Motor neuron (in vitro differentiated cells): ENCODE measurements around the gene TPSAB1. TPM values are rescaled to one million over a fixed set of nuclear protein-coding genes. Genes with fewer than 3 reads are reported as not detected.
A peak's percentile ranks its signal among the peaks of the same experiment; 100 is the strongest.

ENCODE experiments used
- ATAC-seq, 8 experiments: fragments of 200-7000 bp; cut with Tn5 transposase; replicated peaks in 6 of 8; 2 replicates each; pipeline ENCODE4 v1.8.0; 2021; ENCODE audit warnings: mild to moderate bottlenecking in 8 of 8, moderate library complexity in 8 of 8
- H3K27ac ChIP-seq, 2 donors: fragments of 250-450 bp; sonication (Bioruptor Pico); 2 replicates each; pipeline ENCODE4 v1.9.0; 2021; ENCODE audit warnings: antibody characterized with exemption in 2 of 2, mild to moderate bottlenecking in 2 of 2, moderate library complexity in 1 of 2
- H3K4me1 ChIP-seq, 2 donors: fragments of 250-450 bp; sonication (Bioruptor Pico); replicated peaks in 1 of 2; 2 replicates each; pipeline ENCODE4 v1.6.1; 2021; ENCODE audit warnings: antibody characterized with exemption in 2 of 2, mild to moderate bottlenecking in 2 of 2, moderate library complexity in 1 of 2
- H3K4me3 ChIP-seq, 5 donors: fragments of 250-450 bp; sonication (Bioruptor Pico); 2 replicates each; pipeline ENCODE4 v1.9.0; 2021; ENCODE audit warnings: antibody characterized with exemption in 5 of 5, mild to moderate bottlenecking in 5 of 5, moderate library complexity in 4 of 5
- WGBS, 10 experiments: fragments of 450-650 bp; shearing (Covaris generic); methylation state at CpG; one replicate each; pipeline ENCODE4 v1.0.0; 2022; 5-methylcytosine and 5-hydroxymethylcytosine counted together
- in situ Hi-C, 9 experiments: fragments of 400-800 bp; cut with MboI; loops; one replicate each; pipeline ENCODE4 v1.15.0; 2021; ENCODE audit warnings: low sequenced_read_pairs in 9 of 9, low pct_unique_long_range_greater_than_20kb in 2 of 9; ENCODE audit not compliant: unreplicated experiment in 9 of 9
- total RNA-seq, 8 experiments: library from RNA; unstranded; fragments of 300-600 nt; gene quantifications; 2 replicates each; pipeline versions ENCODE4 v1.2.3 to v1.2.4, GENCODE V29; 2022

The TPSAB1 gene
- total RNA-seq, 8 experiments from 2014 or later: 0.31 to 0.81 (median 0.46) TPM; not detected in 4

DNA sequence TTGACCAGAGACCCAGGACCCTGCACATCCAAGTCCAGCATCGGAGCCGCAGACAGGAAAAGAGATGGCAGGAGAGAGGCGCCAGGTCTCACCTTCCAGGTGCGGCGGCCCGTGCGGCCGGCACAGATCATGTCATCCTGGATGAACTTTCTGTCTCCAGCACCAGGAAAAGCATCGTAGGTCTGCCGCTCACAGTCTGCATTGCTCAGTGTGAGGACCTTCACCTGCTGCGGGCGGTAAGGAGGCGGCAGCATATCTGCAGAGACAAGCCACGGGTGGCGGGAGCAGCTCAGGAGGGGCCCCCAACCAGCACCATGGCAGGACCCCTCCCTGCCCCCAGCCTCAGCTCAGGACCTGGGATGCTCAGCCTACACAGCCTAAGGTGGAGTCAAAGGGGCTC lies 33.3 kb downstream of the TPSAB1 start:
- WGBS, 10 experiments: 40 to 86% (median 75%) methylated on average over 1 to 4 of the region's 15 CpGs; no CpG with 5 or more reads in 6 of the 10 experiments
- in situ Hi-C loops: no loop called here
- Histone ChIP-seq H3K27ac (no peak overlapping the region), H3K4me1 (peaks cover 0 to 14% of the 10 kb centered on the region in 2 donors), H3K4me3 (no peak overlapping the region)
- no peak for ATAC-seq

DNA sequence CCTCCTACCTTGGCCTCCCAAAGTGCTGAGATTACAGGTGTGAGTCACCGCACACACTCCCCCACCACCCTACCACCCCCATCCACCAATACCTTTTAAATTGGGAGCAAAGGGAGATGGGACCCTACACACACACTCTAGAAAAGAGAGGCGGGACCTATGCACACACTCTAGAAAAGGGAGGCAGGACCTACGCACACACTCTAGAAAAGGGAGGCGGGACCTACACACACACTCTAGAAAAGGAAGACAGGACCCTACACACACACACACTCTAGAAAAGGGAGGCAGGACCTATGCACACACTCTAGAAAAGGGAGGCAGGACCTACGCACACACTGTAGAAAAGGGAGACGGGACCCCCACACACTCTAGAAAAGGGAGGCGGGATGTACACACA lies 34.3 kb downstream of the TPSAB1 start:
- 82 to 100% methylated on average over 1 to 2 of the region's 7 CpGs; no CpG with 5 or more reads in 8 of the 10 experiments for whole genome bisulfite sequencing, 10 experiments
- no peak for ATAC-seq
- in situ Hi-C loops: no loop called here
- H3K4me3 ChIP-seq: no peak overlapping the region
- peaks cover 0 to 17% of the 10 kb centered on the region in 2 donors for H3K4me1 ChIP-seq
- H3K27ac ChIP-seq: no peak overlapping the region

DNA sequence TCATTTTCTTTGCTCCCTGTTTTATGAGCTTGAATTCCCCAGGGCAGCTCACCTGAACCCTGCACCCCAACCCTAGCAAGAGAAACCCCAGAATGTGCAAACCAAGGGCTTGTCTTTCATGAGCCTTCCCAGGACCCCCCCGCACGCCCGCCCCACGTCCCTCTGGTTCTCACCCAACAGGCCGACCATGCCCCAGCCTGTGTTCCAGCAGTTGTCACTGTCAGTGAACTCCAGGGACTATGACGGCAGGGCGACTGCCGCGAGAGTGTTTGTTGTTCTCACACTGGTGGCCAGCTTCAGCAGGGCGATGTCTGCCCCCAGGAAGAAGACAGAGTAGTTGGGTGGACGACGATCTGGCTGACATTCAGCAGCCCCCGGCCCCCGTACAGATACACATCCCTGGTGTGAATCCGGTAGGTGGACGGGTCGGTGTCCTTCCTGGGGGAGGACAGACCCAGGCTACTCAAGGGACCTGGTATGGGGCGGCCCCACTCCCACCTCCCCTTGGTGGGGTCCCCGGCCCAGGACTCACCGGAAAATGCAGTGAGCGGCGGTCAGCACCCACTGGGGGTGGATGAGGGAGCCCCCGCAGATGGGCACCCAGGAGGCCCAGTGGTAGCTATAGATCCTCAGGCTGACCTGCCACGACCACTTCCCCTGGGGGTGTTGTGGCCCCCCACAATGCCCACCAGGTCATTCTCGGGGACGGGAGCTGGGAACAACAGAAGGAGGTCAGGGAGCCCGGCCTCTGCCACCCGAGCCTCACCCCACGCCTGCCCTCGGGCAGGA lies 35.5 kb downstream of the TPSAB1 start:
- Histone ChIP-seq H3K4me3 (no peak overlapping the region), H3K27ac (no peak overlapping the region), H3K4me1 (peaks cover 0 to 17% of the 10 kb centered on the region in 2 donors)
- no peak for ATAC-seq
- in situ Hi-C loops: no loop called here
- 41 to 65% (median 60%) methylated on average over 3 to 5 of the region's 30 CpGs; no CpG with 5 or more reads in 7 of the 10 experiments for WGBS, 10 experiments

DNA sequence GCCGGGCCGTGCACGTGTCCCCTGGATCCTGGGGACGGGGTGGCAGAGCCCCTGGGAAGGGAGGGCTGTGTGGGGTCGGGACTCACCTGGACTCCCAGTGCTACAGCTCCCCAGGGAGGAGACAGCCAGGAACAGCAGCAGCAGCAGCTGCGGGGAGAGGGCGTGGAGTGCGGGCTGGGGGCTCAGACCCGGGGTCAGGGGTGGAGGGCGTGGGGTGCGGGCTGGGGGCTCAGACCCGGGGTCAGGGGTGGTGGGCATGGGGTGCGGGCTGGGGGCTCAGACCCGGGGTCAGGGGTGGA lies 36.0 kb downstream of the TPSAB1 start:
- ATAC-seq: no peak
- H3K27ac ChIP-seq: no peak overlapping the region
- WGBS, 10 experiments: no CpG with 5 or more reads among the region's 14 CpGs
- in situ Hi-C loops: no loop called here
- no peak overlapping the region for H3K4me3 ChIP-seq
- H3K4me1 ChIP-seq: peaks cover 0 to 17% of the 10 kb centered on the region in 2 donors

DNA sequence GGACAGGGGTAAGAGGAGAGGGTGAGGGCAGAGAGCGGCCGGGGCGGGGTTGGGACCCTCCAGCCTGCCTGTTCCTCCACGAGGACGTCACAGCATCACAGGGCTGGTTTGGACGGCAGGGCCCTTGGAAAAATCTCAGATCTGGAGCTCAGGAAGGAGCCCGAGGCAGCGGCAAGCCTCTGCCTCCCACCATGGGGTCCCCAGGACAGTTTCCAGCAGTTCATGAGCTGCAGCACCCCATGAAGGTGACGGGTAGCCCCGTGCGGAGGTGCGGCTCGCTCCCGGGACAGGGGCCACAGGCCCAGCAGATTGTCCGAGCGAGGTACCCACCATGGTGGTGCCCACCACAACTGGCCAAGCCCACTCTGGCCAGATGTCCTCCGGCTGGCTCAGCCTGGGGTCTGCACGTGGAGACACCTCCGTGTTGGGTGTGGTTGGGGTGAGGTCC lies 36.7 kb downstream of the TPSAB1 start:
- no peak for ATAC-seq
- in situ Hi-C loops: no loop called here
- no peak overlapping the region for H3K27ac ChIP-seq
- no peak overlapping the region for H3K4me3 ChIP-seq
- H3K4me1 ChIP-seq: peaks cover 0 to 15% of the 10 kb centered on the region in 2 donors
- 58 to 96% methylated on average over 3 to 4 of the region's 19 CpGs; no CpG with 5 or more reads in 8 of the 10 experiments for WGBS, 10 experiments

DNA sequence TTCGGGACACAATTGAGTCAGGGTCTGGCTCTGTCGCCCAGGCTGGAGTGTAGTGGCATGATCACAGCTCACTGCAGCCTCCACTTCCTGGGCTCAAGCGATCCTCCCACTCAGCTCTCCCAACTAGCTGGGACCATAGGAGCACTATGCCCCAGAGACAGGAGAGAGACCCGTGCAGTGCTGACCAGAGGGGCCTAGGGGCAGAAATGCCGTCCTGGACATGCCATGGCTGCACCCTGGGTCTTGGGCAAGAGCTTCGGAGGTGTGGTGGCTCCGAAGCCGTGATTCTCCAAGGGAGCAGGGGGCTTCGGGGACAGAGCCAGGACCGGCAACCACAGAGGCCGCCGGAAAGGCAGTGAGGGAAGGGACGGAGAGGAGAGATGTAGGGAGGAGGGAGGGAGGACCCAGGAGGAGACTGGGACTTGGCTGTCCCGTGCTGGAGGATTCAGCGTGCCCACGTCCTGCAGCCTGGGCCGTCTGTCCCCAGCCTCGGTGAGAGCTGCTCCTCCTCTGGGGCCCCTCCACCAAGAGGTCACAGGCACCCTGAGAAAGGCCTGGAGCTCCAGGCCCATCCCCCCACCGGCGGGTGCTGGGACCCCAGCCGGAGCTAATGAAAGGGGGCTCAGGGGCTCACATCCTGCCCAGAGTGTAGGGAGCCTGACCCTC lies 37.2 kb downstream of the TPSAB1 start:
- WGBS, 10 experiments: 50 to 70% methylated on average over 2 to 4 of the region's 21 CpGs; no CpG with 5 or more reads in 8 of the 10 experiments
- in situ Hi-C loops: no loop called here
- H3K4me3 ChIP-seq: no peak overlapping the region
- peak in 2 of 8 experiments; percentile 13 to 14 for ATAC-seq
- H3K27ac ChIP-seq: no peak overlapping the region
- H3K4me1 ChIP-seq: peaks cover 0 to 12% of the 10 kb centered on the region in 2 donors

DNA sequence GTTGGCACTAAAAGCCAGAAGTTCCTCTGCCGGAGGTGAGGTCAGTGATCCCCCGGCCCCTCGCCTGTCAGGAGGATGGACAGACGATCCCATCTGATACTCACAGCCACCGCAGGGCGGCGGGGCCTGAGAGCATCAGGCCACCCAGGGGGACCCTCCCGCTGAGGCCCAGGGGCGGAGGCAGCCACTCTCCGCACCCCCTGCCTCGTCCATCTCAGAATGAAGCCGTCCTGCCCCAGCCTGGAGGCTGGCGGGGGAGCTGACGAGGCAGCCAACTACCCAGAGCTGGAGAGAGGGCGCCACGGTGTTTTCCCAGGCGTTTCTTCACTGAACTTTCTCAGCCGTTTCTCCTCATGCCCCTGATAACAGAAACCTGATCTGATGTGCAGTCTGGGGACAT lies 38.0 kb downstream of the TPSAB1 start:
- no peak overlapping the region for H3K4me3 ChIP-seq
- ATAC-seq: peak; percentile 22 to 69 (median 39)
- 10 to 35% methylated on average over 4 to 7 of the region's 18 CpGs; no CpG with 5 or more reads in 8 of the 10 experiments for WGBS, 10 experiments
- H3K27ac ChIP-seq: no peak overlapping the region
- in situ Hi-C loops: no loop called here
- peaks cover 0 to 12% of the 10 kb centered on the region in 2 donors for H3K4me1 ChIP-seq

DNA sequence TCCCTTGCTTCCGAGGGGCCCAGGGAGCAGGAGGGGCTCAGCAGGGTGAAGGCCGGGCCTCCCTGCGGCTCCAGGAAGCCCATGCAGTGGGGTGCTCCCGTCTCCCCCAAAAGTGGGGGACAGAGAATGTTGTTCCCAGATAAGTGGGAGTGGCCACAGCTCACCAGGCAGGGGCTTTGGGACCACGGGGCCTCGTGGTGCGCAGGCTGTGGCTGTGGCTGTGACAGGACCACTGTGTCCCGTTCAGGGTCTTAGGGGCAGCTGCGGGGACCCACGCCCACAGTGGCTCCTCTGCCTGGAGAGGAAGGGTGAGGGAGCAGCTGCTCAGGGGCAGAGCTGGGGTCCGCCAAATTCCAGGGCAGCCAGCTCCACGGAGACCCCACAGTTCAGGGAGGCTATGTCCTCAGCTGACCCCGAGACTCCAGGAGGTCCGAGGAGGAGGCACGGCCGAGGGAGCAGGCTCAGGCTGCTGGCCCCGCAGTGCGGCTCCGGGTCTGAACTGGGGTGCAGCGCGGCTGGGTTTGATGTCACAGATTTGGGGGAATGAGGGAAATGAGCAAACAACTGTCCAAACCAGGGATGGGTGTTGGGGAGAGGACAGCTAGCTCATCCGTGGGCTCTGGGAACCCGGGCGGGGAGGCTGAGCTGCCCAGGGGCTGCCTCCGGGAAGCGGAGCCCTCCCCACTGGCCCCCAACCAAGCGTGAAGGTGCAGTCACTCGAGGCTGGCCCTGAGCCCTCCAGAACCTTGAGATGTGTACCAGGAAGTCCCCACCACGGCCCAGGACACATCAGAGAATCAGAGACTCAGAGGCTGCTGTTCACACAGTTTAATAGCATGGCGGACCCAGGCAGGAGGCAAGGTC lies 38.8 kb downstream of the TPSAB1 start:
- ATAC-seq: no peak
- H3K27ac ChIP-seq: no peak overlapping the region
- H3K4me1 ChIP-seq: peaks cover 0 to 12% of the 10 kb centered on the region in 2 donors
- H3K4me3 ChIP-seq: no peak overlapping the region
- in situ Hi-C loops: no loop called here
- 12 to 100% (median 95%) methylated on average over 3 of the region's 30 CpGs; no CpG with 5 or more reads in 7 of the 10 experiments for WGBS, 10 experiments

DNA sequence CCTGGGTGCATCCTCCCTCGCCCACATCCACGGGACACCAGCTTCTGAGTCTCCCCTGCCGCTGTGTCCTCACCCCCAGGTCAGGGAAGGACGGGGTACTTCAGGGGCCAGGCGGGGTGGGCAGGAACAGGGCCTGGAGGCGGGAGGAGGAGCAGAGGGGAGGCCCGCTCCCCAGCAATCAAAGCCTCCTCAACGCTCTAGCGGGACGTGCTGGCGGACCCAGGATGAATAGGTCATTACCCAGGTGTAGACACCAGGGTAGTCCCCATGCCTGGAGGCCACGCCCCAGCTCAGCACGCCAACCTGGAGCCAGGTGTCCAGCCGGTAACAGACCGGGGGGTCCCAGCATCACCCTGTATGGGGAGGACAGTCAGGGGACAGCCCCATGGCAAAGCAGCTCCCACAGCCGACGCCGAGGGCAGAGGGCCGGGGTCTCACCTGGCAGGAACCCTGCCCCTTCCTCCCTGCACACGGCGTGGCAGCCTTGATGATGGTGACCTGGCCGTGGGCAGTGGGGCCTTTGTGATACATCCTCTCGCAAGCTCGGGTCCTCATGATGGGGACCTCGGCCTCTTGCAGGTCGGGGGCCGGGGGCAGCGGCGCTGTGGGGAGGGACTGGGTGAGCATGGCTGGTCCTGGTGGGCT lies 39.6 kb downstream of the TPSAB1 start:
- peak in 1 of 8 experiments; percentile 2 for ATAC-seq
- Histone ChIP-seq H3K4me1 (peaks cover 0 to 12% of the 10 kb centered on the region in 2 donors), H3K27ac (no peak overlapping the region), H3K4me3 (no peak overlapping the region)
- in situ Hi-C loops: no loop called here
- WGBS, 10 experiments: 0 to 80% methylated on average over 1 to 2 of the region's 29 CpGs; no CpG with 5 or more reads in 8 of the 10 experiments

DNA sequence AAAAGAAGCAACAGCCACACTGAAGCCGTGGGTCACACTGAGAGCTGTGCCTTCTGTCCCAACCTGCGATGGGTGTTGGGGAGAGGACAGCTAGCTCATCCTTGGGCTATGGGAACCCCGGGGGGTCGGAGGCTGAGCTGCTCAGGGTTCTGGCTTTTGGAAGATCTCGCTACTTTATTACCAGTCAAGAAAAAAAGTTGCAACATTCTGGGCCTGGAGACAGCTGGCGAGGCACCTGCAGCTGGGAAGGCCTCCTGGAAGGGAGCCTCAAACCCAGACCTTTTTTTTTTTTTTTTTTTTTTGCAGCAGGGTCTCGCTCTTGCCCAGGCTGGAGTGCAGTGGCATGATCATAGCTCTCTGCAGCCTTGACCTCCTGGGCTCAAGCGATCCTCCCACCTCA lies 40.3 kb downstream of the TPSAB1 start:
- peaks cover 0 to 12% of the 10 kb centered on the region in 2 donors for H3K4me1 ChIP-seq
- no peak overlapping the region for H3K4me3 ChIP-seq
- no peak overlapping the region for H3K27ac ChIP-seq
- no peak for ATAC-seq
- 40 to 100% (median 60%) methylated on average over 1 to 6 of the region's 8 CpGs; no CpG with 5 or more reads in 3 of the 10 experiments for WGBS, 10 experiments
- in situ Hi-C loops: no loop called here

DNA sequence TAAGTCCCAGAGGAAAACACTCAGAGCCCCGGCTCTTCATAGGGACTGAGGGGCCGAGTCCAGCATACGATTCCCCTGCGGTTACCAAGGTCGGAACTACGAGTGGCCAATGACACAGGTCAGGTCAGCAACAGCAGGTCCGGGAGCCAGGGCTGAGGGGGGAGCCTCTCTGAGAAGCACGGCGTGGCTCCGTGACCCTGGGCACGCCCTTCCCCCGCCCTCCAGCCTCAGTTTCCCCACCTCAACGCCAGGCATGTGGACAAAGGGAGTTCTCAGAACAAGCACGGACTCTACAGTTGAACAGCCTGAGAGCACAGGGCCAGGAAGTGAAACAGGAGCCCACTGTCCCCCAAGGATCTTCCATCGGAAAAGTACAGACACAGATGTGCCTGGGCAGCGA lies 41.0 kb downstream of the TPSAB1 start:
- 62 to 73% (median 69%) methylated on average over 3 to 13 of the region's 16 CpGs; no CpG with 5 or more reads in 5 of the 10 experiments for WGBS, 10 experiments
- no peak for ATAC-seq
- no peak overlapping the region for H3K27ac ChIP-seq
- peaks cover 0 to 12% of the 10 kb centered on the region in 2 donors for H3K4me1 ChIP-seq
- in situ Hi-C loops: no loop called here
- H3K4me3 ChIP-seq: no peak overlapping the region

DNA sequence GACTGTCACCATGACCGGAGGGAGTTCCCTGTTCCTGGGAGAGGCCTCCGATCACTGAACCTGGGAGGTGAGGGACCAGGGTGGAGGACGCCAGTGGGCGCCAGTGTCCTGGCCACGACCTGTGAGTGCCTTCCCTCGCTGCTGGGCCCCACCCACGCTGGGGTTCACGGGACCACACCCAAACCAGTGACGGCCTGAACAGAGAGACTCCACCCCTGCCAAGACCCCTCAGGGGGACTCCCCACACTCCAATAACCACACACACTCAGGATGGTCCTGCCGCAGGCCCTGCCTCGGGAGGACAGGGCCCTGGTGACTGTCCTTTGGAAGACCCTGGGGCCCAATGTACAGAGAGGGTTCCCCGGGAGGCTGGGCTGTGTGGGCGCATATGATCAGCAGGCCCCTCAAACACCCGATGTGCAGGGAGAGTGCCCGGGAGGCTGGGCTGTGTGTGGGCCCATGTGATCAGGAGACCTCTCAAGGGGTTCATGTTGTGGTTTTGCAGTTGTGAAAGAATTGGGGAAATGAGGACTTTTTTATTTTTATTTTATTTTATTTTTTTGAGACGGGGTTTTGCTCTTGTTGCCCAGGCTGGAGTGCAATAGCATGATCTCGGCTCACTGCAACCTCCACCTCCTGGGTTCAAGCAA lies 41.9 kb downstream of the TPSAB1 start:
- in situ Hi-C loops: no loop called here

More for the DNA sequence above, 41.9 kb downstream of the TPSAB1 start:
- Histone ChIP-seq H3K4me3 (no peak overlapping the region), H3K27ac (no peak overlapping the region), H3K4me1 (peaks cover 0 to 12% of the 10 kb centered on the region in 2 donors)
- ATAC-seq: peak in 1 of 8 experiments; percentile 23
- 40 to 88% (median 66%) methylated on average over 1 to 9 of the region's 17 CpGs; no CpG with 5 or more reads in 2 of the 10 experiments for WGBS, 10 experiments
